Colonic mucosa (tissue), 4 donors: ENCODE measurements around the gene CCDC87. TPM values are rescaled to one million over a fixed set of nuclear protein-coding genes. Genes with fewer than 3 reads are reported as not detected.
"Not testable (repeated sequence)": the region's sequence is repeated elsewhere in the genome, so short reads cannot be mapped to it uniquely, and the experiment has no call there.

Experiments
- DNase-seq: peaks from one replicate; pipeline ENCODE4 v3.0.0-alpha.2; 2020
- H3K27ac ChIP-seq: fragments of 200-600 bp; one replicate; pipeline ENCODE4 v1.8.0; 2021
- H3K27me3 ChIP-seq: fragments of 200-600 bp; one replicate; pipeline ENCODE4 v1.8.0; 2021
- H3K36me3 ChIP-seq: fragments of 200-600 bp; one replicate; pipeline ENCODE4 v1.8.0; 2021
- H3K4me1 ChIP-seq: fragments of 200-600 bp; one replicate; pipeline ENCODE4 v1.8.0; 2021; ENCODE audit warnings: mild to moderate bottlenecking
- H3K4me3 ChIP-seq: fragments of 200-600 bp; one replicate; pipeline ENCODE4 v1.8.0; 2021
- H3K9ac ChIP-seq, 2 donors: one replicate each; pipeline ENCODE4 v1.7.0; 2013; ENCODE audit warnings: control low read depth in 2 of 2, low read depth in 2 of 2, low read length in 2 of 2
- H3K9me3 ChIP-seq: fragments of 200-600 bp; one replicate; pipeline ENCODE4 v1.8.0; 2021
- intact Hi-C: fragments of 100-400 bp; cut with DNase I; formaldehyde crosslinking; loops from one replicate; pipeline ENCODE4 v1.14.1; 2022
- total RNA-seq, 2 donors: library from RNA; stranded (reverse); fragmentation: NEBNext Ultra II Directional in 1 of 2; extraction: Animal tissue kit (Norgen Biotek cat#: 25700) in 1 of 2; gene quantifications; one replicate each; pipeline ENCODE4 v1.2.1, GENCODE V29; 2021
- TF ChIP-seq, protein P1 (sequence below): fragments of 200-600 bp; IDR thresholded peaks from one replicate; pipeline ENCODE4 v1.8.0; 2022; ENCODE audit warnings: antibody characterized with exemption, mild to moderate bottlenecking
- donor health status: healthy.
- donor health status: DM: no; HTN: no; CAD: no.
- donor health status: DM: no; HTN: no; CAD: no.

The CCDC87 gene
- total RNA-seq, 2 donors from 2014 or later, result 0.53 to 0.62 TPM

DNA sequence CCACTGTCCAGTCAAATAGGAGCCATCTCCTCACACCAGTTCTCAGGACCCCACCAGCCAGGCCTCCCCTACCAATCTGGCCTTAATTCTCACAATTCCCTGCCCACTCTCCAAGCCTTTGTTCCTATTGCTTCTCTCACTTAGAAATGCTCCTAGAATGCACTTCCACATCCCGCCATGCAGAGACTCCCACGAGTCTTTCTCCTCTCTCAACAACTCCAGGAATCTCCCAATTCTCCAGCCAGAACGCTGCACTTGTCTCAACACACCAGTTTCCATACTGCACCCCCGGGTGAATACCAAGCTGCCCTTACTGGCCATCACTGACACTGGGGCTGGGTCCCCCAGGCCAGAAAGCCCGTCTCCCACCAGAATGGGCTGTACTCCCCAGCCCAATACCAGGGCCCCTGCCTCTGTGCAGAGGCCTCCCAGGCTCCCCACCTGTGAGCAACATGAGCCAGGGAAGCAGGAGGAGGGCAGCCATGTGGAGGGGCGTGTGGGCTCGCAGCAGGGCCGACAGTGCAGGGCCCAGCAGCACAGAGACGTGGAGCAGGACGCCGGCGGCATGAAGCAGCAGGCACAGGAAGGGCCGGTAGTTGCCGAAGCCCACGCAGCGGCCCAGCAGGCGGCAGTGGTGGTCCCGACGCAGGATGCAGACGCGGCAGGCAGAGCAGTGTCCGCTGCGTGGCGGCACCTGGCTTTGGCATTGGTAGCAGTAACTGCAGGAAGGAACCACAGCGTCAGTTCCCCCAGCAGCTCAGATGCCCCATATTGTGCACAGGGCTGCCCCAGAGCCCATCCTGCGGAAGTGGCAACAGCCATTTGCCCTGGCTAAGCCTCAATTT lies 49.4 kb downstream of the CCDC87 start:
- Histone ChIP-seq H3K9me3 (no peaks in the 10 kb centered on the region), H3K4me3 (no peak overlapping the region), H3K9ac (peak overlapping the region; percentile 19 to 56), H3K4me1 (peaks cover 12% of the 10 kb centered on the region), H3K27ac (no peak overlapping the region), H3K27me3 (no peaks in the 10 kb centered on the region), H3K36me3 (no peaks in the 10 kb centered on the region)
- TF ChIP-seq, protein P1, sequence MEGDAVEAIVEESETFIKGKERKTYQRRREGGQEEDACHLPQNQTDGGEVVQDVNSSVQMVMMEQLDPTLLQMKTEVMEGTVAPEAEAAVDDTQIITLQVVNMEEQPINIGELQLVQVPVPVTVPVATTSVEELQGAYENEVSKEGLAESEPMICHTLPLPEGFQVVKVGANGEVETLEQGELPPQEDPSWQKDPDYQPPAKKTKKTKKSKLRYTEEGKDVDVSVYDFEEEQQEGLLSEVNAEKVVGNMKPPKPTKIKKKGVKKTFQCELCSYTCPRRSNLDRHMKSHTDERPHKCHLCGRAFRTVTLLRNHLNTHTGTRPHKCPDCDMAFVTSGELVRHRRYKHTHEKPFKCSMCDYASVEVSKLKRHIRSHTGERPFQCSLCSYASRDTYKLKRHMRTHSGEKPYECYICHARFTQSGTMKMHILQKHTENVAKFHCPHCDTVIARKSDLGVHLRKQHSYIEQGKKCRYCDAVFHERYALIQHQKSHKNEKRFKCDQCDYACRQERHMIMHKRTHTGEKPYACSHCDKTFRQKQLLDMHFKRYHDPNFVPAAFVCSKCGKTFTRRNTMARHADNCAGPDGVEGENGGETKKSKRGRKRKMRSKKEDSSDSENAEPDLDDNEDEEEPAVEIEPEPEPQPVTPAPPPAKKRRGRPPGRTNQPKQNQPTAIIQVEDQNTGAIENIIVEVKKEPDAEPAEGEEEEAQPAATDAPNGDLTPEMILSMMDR, result no peak
- intact Hi-C loops, result no loop called here
- peak; percentile 35 for DNase-seq

DNA sequence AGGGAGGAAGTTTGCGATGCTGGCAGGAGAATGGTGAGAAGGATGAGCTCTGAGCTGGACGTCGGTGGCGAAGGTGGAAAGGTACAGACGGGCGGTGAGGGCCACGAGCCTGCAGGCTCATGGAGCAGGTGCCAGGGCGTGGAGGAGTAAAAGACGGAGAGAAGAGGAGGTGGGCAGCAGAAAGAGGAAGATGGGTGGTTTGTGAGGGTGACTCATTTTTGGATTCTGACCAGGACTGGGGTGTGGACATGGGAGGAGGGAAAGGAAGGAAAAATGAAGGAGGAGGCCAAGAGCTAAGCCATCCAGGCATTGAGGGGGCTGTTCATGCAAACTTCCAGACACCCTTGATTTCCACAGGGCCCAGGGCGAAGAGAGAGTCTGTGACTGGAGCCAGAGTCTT lies 50.5 kb downstream of the CCDC87 start:
- no peak for DNase-seq
- no peak overlapping the region for H3K4me3 ChIP-seq
- H3K9me3 ChIP-seq, result no peaks in the 10 kb centered on the region
- no peaks in the 10 kb centered on the region for H3K36me3 ChIP-seq
- H3K27ac ChIP-seq, result no peak overlapping the region
- intact Hi-C loops, result no loop called here
- TF ChIP-seq, protein P1, result no peak
- no peak overlapping the region for H3K9ac ChIP-seq
- H3K27me3 ChIP-seq, result no peaks in the 10 kb centered on the region
- H3K4me1 ChIP-seq, result peaks cover 12% of the 10 kb centered on the region

DNA sequence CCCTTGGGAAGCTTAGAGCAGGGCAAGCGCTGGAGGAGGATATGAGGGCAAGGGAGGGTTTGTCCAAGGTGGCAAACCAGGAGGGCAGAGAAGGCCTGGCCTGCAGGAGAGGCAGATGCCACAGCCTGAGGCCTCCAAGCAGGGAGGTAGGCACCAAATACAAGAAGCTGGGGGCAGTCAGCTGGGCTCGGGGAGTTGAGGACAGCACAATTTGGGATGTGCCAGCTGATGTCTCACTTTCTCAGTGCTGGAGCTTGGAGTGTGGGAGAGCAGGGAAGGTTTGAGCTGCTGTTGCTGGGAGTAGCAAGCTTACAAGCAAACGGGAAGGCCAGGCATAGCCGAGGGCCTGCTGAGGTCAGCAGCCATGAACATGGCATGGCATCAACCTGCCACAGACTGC lies 51.0 kb downstream of the CCDC87 start:
- no peak overlapping the region for H3K27ac ChIP-seq
- intact Hi-C loops, result no loop called here
- no peaks in the 10 kb centered on the region for H3K27me3 ChIP-seq
- DNase-seq, result no peak
- H3K9ac ChIP-seq, result no peak overlapping the region
- TF ChIP-seq, protein P1, result no peak
- H3K4me3 ChIP-seq, result no peak overlapping the region
- H3K36me3 ChIP-seq, result no peaks in the 10 kb centered on the region
- no peaks in the 10 kb centered on the region for H3K9me3 ChIP-seq
- peaks cover 12% of the 10 kb centered on the region for H3K4me1 ChIP-seq

DNA sequence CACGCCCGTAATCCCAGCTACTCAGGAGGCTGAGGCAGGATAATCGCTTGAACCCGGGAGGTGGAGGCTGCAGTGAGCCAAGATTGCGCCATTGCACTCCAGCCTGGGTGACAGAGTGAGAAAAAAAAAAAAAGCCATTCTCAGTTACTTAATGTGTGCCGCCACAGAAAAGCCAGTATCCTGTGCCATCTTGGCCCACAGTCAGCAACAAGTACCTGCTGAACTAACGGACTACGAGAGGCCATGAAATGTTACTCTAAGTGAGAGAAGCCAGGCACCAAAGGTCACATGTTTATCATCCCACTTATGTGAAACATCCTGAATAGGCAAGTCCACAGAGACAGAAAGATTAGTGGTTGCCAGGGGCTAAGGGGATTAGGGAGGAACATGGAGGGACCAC lies 52.3 kb downstream of the CCDC87 start:
- H3K27ac ChIP-seq, H3K4me1 ChIP-seq, H3K27me3 ChIP-seq, H3K4me3 ChIP-seq, DNase-seq, H3K9me3 ChIP-seq, H3K9ac ChIP-seq, intact Hi-C loops, H3K36me3 ChIP-seq: not testable (repeated sequence)

Other genes starting within 250 kb of the CCDC87 start
- gene BRMS1, start 248.0 kb downstream of the CCDC87 start, total RNA-seq, result 10 to 100 TPM; 31.1 to 64.6 TPM
- 10 to 100 TPM; 14.2 to 20.2 TPM for gene B4GAT1, start 245.4 kb downstream of the CCDC87 start, total RNA-seq
- gene SLC29A2, start 221.3 kb downstream of the CCDC87 start, total RNA-seq, result 10 to 100 TPM; 20.2 to 28.3 TPM
- under 1 TPM; 0.17 to 0.37 TPM for gene NPAS4, start 172.0 kb downstream of the CCDC87 start, total RNA-seq
- gene MRPL11, start 154.2 kb downstream of the CCDC87 start, total RNA-seq, result 100 to 1,000 TPM in 1 of 2 donors, 10 to 100 TPM in 1; 55.6 to 122 TPM
- gene PELI3, start 126.2 kb downstream of the CCDC87 start, total RNA-seq, result 1 to 10 TPM; 3.8 to 3.9 TPM
- 100 to 1,000 TPM in 1 of 2 donors, 10 to 100 TPM in 1; 70.3 to 124 TPM for gene DPP3, start 112.6 kb downstream of the CCDC87 start, total RNA-seq
- 10 to 100 TPM; 16.8 to 25.8 TPM for gene BBS1, start 82.4 kb downstream of the CCDC87 start, total RNA-seq
- 10 to 100 TPM in 1 of 2 donors, 1 to 10 TPM in 1; 7.7 to 10.7 TPM for gene ZDHHC24, start 47.0 kb downstream of the CCDC87 start, total RNA-seq
- gene ACTN3, start 46.2 kb downstream of the CCDC87 start, total RNA-seq, result under 1 TPM in 1 of 2 donors, not detected in 1; 0.11 TPM
- gene CTSF, start 24.5 kb downstream of the CCDC87 start, total RNA-seq, result 10 to 100 TPM in 1 of 2 donors, 1 to 10 TPM in 1; 3.1 to 17.3 TPM
- 10 to 100 TPM; 31.2 to 41.4 TPM for gene CCS, start 122 bp upstream of the CCDC87 start, total RNA-seq
- gene RBM14, start 23.6 kb upstream of the CCDC87 start, total RNA-seq, result 100 to 1,000 TPM in 1 of 2 donors, 10 to 100 TPM in 1; 36.4 to 110 TPM
- 10 to 100 TPM; 95.4 to 99.0 TPM for gene RBM4, start 45.6 kb upstream of the CCDC87 start, total RNA-seq
- 10 to 100 TPM; 14.1 to 16.5 TPM for gene RBM4B, start 84.8 kb upstream of the CCDC87 start, total RNA-seq
- gene SPTBN2, start 136.2 kb upstream of the CCDC87 start, total RNA-seq, result 1 to 10 TPM; 3.7 to 7.1 TPM